ENCODE measurements around the gene MNAT1. TPM values are rescaled to one million over a fixed set of nuclear protein-coding genes. Genes with fewer than 3 reads are reported as not detected.

MNAT1 gene
- total and polyA plus RNA-seq, 9 of the 15 experiments (the other 6 are each of a cell fraction or from before 2014, with no cell fraction given), result 37.8 to 83.3 (median 60.4) TPM

GRCh38 chr14:60980811-60981632, 246.5 kb downstream of the MNAT1 start, which contains the start of the genes SLC38A6 and TRMT5 (continued):
- TF ChIP-seq, protein P1, sequence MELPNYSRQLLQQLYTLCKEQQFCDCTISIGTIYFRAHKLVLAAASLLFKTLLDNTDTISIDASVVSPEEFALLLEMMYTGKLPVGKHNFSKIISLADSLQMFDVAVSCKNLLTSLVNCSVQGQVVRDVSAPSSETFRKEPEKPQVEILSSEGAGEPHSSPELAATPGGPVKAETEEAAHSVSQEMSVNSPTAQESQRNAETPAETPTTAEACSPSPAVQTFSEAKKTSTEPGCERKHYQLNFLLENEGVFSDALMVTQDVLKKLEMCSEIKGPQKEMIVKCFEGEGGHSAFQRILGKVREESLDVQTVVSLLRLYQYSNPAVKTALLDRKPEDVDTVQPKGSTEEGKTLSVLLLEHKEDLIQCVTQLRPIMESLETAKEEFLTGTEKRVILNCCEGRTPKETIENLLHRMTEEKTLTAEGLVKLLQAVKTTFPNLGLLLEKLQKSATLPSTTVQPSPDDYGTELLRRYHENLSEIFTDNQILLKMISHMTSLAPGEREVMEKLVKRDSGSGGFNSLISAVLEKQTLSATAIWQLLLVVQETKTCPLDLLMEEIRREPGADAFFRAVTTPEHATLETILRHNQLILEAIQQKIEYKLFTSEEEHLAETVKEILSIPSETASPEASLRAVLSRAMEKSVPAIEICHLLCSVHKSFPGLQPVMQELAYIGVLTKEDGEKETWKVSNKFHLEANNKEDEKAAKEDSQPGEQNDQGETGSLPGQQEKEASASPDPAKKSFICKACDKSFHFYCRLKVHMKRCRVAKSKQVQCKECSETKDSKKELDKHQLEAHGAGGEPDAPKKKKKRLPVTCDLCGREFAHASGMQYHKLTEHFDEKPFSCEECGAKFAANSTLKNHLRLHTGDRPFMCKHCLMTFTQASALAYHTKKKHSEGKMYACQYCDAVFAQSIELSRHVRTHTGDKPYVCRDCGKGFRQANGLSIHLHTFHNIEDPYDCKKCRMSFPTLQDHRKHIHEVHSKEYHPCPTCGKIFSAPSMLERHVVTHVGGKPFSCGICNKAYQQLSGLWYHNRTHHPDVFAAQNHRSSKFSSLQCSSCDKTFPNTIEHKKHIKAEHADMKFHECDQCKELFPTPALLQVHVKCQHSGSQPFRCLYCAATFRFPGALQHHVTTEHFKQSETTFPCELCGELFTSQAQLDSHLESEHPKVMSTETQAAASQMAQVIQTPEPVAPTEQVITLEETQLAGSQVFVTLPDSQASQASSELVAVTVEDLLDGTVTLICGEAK (IDR thresholded peaks at IDR 0.05), result no peak
- TF ChIP-seq, protein P1 (CRISPR knock-in tag; IDR thresholded peaks at IDR 0.05), result no peak
- TF ChIP-seq MEF2A (IDR thresholded peaks at IDR 0.05; ENCODE audit: control insufficient read depth, low read depth, low read length), result no peak
- no peak for TF ChIP-seq ZNF668 (CRISPR knock-in tag; IDR thresholded peaks at IDR 0.05)
- no peak for TF ChIP-seq RBM22 (IDR thresholded peaks at IDR 0.05; ENCODE audit: low read depth, low read length, poor library complexity, severe bottlenecking)
- TF ChIP-seq MYBL2 (IDR thresholded peaks at IDR 0.05; ENCODE audit: low read depth), result no peak
- no peak for TF ChIP-seq MYBL2 (CRISPR knock-in tag; IDR thresholded peaks at IDR 0.05; ENCODE audit: borderline replicate concordance)
- TF ChIP-seq SPI1 (IDR thresholded peaks at IDR 0.05; ENCODE audit: borderline replicate concordance, low read depth, low read length), result no peak
- TF ChIP-seq, protein P2, sequence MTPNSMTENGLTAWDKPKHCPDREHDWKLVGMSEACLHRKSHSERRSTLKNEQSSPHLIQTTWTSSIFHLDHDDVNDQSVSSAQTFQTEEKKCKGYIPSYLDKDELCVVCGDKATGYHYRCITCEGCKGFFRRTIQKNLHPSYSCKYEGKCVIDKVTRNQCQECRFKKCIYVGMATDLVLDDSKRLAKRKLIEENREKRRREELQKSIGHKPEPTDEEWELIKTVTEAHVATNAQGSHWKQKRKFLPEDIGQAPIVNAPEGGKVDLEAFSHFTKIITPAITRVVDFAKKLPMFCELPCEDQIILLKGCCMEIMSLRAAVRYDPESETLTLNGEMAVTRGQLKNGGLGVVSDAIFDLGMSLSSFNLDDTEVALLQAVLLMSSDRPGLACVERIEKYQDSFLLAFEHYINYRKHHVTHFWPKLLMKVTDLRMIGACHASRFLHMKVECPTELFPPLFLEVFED (CRISPR knock-in tag; conservative IDR thresholded peaks at IDR 0.05), result 0 out of 2 replicates have a peak, but pooled peaks have one; percentile 14
- TF ChIP-seq, protein P3, sequence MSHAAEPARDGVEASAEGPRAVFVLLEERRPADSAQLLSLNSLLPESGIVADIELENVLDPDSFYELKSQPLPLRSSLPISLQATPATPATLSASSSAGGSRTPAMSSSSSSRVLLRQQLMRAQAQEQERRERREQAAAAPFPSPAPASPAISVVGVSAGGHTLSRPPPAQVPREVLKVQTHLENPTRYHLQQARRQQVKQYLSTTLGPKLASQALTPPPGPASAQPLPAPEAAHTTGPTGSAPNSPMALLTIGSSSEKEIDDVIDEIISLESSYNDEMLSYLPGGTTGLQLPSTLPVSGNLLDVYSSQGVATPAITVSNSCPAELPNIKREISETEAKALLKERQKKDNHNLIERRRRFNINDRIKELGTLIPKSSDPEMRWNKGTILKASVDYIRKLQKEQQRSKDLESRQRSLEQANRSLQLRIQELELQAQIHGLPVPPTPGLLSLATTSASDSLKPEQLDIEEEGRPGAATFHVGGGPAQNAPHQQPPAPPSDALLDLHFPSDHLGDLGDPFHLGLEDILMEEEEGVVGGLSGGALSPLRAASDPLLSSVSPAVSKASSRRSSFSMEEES (CRISPR knock-in tag; IDR thresholded peaks at IDR 0.05), result no peak
- TF ChIP-seq, protein P4, sequence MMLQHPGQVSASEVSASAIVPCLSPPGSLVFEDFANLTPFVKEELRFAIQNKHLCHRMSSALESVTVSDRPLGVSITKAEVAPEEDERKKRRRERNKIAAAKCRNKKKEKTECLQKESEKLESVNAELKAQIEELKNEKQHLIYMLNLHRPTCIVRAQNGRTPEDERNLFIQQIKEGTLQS (IDR thresholded peaks at IDR 0.05), result peak; percentile 99
- TF ChIP-seq, protein P4 (CRISPR knock-in tag; conservative IDR thresholded peaks at IDR 0.05), result no peak

All from K562 (cell line).